Stimulated activated CD4-positive, alpha-beta T cell treated with anti-CD3 and anti-CD28 coated beads, Interleukin-1b, Interleukin-23, amount 100 ng/mL, for 4 hours (primary cell): ENCODE results near the gene PRC1.

Source experiments
- DNase-seq, 2 donors: peaks; one replicate each; pipeline ENCODE4 v3.0.0-alpha.2; 2020; ENCODE audit warnings: low read depth in 2 of 2

The PRC1 gene

DNA sequence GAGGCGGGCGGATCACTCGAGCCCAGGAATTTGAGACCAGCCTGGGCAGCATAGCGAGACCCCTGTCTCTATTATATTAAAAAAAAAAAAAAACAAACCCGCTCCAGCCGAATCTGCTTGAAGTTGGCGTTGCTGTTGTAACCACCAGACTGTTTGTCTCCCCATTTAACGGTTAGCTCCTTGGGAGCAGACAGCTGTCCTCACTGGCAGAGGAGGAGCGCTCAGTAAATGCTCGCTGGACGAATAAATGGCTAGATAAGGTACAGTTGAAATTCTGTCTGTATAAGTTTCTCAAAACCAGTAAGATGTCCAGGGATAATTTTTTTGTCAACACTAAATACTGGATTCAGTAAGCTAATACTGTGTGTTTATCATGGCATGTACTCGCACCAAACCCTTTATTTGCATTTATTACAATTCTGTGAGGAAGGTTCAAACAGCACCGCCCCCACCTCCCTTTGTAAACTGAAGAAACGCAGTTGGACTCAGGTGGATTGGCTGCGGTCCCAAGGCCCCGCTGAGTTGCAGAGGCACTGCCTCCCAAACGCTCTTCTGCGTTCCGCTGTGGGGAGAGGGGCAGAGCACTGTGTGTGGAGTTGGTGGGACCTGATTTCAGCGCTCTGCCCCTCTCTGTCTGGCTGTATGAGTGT lies 38.6 kb downstream of the PRC1 start:
- no peak for DNase-seq

DNA sequence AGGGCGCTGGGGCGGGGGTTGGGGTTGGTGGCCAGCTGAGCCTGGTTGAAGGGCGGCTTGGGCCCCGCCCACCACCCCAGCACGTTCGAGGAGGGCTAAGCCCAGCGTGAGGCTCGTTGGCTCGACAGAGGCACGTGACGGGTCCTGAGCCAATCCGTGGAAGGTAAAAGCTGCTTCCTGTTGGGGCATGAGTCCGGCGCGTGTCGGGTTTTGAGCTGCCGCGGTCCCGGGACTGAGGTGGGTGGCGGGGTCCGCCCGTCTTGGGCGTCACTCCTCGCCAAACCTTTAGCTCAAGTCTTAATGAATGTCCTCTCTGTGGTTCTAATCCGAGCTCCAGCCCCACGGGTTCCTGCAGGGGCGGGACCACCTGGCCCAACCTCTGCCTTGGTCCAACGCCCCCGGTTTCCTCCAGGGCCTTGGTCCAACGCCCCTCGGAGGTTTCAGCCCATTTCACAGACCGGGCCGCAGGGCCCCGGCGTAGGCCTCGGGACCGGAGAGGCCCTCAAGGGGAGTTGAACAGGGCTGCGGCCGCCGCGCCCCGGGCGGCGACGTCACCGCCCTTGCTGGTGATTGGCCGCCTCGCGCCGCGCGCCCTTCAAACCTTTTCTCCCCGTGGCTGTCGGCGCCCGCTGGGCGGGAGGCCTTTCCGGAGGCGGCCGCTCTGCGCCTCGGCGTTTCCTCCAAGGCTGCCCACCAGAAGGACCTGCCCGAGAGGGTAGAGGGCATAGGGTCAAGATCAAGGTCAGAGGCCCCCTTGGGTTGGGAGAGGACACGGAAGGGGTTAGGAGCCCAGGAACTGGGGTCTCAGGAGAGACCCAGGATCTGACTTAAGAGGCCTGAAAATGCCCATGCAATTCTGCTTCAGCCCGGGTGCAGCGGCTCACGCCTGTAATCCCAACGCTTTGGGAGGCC lies 39.4 kb downstream of the PRC1 start, which contains the start of gene RCCD1:
TSS of gene RCCD1 (plus strand) at position 173 of the 912 bp plus-strand sequence. CDS start 1,851 bp downstream, outside the sequence.
- DNase-seq, result peak; percentile 77 to 81

- no peak for DNase-seq
These were observed 40.2 kb downstream of the PRC1 start for GRCh38 chr15:90953947-90954711.

- DNase-seq, result no peak
These were observed 41.2 kb downstream of the PRC1 start for GRCh38 chr15:90952901-90953677.

GRCh38 chr15:90950676-90951075 lies 43.7 kb downstream of the PRC1 start:
- DNase-seq, result no peak

- no peak for DNase-seq
These were observed 44.2 kb downstream of the PRC1 start for GRCh38 chr15:90949979-90950675.

GRCh38 chr15:90948506-90948905 lies 45.8 kb downstream of the PRC1 start:
- DNase-seq, result no peak

DNA sequence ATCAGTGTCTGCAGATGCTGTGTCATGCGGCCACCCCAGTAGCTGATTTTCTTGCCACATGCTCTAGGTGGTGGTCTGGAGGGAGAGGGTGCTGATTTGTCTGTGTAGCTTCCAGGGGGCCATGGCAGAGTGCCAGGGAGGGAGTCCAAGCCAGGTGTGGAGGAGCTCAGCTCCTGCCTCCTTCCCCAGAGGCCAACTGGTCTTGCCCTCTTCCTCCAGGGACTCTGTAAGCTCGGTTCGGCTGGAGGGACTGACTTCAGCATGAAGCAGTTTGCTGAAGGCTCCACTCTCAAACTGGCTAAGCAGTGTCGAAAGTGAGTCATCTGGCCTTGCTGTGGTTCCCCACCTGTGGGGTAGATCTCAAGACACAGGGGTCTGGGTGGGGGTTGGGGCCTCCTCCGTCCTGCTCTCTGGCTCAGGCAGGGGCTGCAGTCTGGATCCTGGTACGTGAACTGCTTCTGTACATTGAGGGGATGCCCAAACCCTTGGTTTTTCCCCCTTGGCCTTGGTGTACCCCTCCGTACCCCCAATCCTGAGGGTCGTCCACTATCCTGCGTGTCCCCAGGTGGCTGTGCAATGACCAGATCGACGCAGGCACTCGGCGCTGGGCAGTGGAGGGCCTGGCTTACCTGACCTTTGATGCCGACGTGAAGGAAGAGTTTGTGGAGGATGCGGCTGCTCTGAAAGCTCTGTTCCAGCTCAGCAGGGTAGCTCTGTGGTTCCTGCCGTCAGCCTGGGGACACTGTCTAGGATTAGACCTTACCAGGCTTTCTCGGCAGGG lies 46.6 kb downstream of the PRC1 start:
- no peak for DNase-seq

DNA sequence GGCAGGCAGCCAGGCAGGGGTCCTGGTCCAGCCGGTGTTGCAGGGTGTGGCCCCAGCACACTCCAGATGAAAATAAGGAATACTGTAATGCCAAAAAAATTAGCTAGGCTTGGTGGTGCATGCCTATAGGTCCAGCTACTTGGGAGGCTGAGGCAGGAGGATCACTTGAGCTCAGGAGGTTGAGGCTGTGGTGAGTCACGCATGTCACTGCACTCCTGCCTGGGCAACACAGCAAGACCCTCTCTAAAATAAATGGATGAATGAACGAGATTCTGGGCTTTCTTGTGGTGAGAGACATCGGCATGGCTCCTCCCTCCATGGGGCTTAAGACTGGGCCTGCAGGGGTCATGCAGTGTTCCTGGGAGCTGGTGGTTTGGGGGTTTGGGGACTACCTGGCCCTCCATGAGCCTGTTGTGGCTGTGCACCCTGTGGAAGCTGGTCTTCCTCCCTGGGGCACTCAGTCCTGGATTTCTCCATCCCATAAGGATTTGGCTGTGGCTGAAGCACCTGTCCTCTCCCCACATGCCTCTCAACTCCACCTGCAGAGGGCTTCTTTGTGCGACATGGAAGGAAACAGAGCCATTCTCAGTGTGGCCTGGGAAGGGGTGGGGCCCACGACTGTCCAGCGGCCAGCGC lies 47.3 kb downstream of the PRC1 start:
- DNase-seq, result no peak

- no peak for DNase-seq
These were observed 47.8 kb downstream of the PRC1 start for GRCh38 chr15:90946538-90946937.

- no peak for DNase-seq
These were observed 49.2 kb downstream of the PRC1 start for GRCh38 chr15:90945091-90945490.

GRCh38 chr15:90942354-90943120 lies 51.8 kb downstream of the PRC1 start:
- no peak for DNase-seq

DNA sequence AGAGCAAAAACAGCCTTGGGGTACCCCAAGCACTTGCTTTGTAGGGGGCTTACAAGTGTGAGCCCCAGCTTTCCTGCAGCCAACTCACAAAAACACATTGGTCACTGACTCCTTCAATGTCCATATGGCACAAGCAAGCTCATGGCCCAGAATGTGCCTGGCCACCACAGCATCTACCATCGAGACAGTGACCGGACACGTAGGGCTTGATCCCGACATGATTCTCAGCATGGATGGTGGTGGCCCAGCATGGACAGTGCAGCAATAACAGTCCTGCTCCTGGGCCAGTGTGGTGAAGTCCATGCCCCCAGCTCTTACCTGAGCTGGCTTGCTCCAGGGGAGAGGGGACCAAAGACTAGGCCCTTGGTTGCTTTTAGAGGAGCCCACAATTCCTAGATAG lies 53.3 kb downstream of the PRC1 start:
- DNase-seq, result no peak

GRCh38 chr15:90939756-90940155 lies 54.6 kb downstream of the PRC1 start:
- DNase-seq, result no peak

- no peak for DNase-seq
These were observed 56.1 kb downstream of the PRC1 start for GRCh38 chr15:90938261-90938660.

DNA sequence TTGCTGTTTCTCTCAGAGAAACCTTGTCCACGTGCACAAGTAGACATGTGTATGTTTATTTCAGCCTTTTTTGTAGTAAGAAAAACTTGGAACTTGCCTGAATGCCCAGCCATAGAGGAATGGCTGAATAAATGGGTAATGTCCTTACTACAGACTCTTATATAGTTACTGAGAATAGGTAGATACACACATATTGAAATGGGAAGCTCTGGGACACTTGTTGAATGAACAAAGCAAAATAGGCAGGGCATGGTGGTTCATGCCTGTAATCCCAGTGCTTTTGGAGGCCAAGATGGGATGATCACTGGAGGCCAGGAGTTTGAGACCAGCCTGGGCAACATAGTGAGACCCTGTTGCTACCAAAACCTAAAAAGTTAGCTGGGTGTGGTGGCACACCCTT lies 57.5 kb downstream of the PRC1 start:
- DNase-seq, result no peak

GRCh38 chr15:90934949-90935751 lies 59.2 kb downstream of the PRC1 start, which contains the start of gene UNC45A:
Gene UNC45A, plus strand, starts transcription at chr15:90935285. Its CDS starts 40 bp downstream, at chr15:90935325.
- DNase-seq, result peak; percentile 94 to 98
